Prostate gland (tissue), 2 donors: ENCODE measurements around the gene LRBA.

Source experiments
- CTCF ChIP-seq, 4 experiments: fragments of 200-600 bp in 2 of 4; fragments of 450-650 bp in 2 of 4; sonication (generic) in 2 of 4; IDR thresholded peaks; 1 replicate in 3 of 4; 2 replicates in 1 of 4; pipeline ENCODE4 v1.5.1; 2016 to 2019; ENCODE audit warnings: antibody characterized with exemption in 4 of 4, mild to moderate bottlenecking in 2 of 4, moderate library complexity in 2 of 4
- POLR2A ChIP-seq: fragments of 450-650 bp; IDR thresholded peaks from one replicate; pipeline ENCODE4 v1.6.1; 2016; ENCODE audit warnings: antibody characterized with exemption, mild to moderate bottlenecking
- POLR2AphosphoS5 ChIP-seq: sonication (generic); formaldehyde crosslinking; IDR thresholded peaks from one replicate; pipeline ENCODE4 v1.6.1; 2017; ENCODE audit warnings: antibody characterized with exemption

GRCh38 chr4:150781191-150781590, 233.9 kb downstream of the LRBA start:
- no peak for TF ChIP-seq CTCF (IDR thresholded peaks at IDR 0.05)
- TF ChIP-seq POLR2A, result no peak
- TF ChIP-seq POLR2AphosphoS5, result no peak
